ENCODE results near the gene SVEP1. TPM values are rescaled to one million over a fixed set of nuclear protein-coding genes. Genes with fewer than 3 reads are reported as not detected.

SVEP1 gene
- total RNA-seq, 1 donor from 2014 or later = 7.9 TPM

GRCh38 chr9:110590816-110591215, 11.3 kb upstream of the SVEP1 start:
- Mint-ChIP-seq H3K4me1 (ENCODE audit: unreplicated experiment) (peaks cover 11% of the 10 kb centered on the region), H3K27me3 (no peaks in the 10 kb centered on the region), H3K9me3 (peaks cover 4% of the 10 kb centered on the region), H3K36me3 (no peaks in the 10 kb centered on the region), H3K4me3 (no peak overlapping the region), H3K27ac (peak overlapping the region; percentile 80)
- TF ChIP-seq, protein P1, sequence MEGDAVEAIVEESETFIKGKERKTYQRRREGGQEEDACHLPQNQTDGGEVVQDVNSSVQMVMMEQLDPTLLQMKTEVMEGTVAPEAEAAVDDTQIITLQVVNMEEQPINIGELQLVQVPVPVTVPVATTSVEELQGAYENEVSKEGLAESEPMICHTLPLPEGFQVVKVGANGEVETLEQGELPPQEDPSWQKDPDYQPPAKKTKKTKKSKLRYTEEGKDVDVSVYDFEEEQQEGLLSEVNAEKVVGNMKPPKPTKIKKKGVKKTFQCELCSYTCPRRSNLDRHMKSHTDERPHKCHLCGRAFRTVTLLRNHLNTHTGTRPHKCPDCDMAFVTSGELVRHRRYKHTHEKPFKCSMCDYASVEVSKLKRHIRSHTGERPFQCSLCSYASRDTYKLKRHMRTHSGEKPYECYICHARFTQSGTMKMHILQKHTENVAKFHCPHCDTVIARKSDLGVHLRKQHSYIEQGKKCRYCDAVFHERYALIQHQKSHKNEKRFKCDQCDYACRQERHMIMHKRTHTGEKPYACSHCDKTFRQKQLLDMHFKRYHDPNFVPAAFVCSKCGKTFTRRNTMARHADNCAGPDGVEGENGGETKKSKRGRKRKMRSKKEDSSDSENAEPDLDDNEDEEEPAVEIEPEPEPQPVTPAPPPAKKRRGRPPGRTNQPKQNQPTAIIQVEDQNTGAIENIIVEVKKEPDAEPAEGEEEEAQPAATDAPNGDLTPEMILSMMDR (conservative IDR thresholded peaks at IDR 0.05) = no peak
- no peak for DNase-seq (ENCODE audit: extremely low spot score, unreplicated experiment)

DNA sequence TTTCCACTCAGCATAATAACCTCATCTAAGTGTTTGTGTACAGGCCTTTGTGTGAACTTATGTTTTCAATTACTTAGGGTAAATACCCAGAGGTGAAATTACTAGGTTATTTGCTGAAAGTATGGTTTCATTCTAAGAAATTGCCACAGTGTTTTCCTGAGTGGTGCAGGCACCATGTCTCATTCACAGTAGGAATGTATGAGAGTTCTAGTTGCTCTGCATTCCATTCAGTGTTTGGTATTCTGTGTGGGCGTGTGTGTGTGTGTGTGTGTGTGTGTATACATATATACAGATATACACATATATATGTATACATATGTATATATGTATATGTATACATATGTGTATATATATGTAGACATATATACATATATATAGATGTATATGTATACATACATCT, 8.8 kb upstream of the SVEP1 start:
- DNase-seq (ENCODE audit: extremely low spot score, unreplicated experiment) = no peak
- Mint-ChIP-seq H3K4me1 (ENCODE audit: unreplicated experiment) (peaks cover 11% of the 10 kb centered on the region), H3K27me3 (peaks cover 16% of the 10 kb centered on the region)

GRCh38 chr9:110583237-110583636, 3.7 kb upstream of the SVEP1 start:
- H3K27me3 Mint-ChIP-seq = peaks cover 54% of the 10 kb centered on the region

More for the DNA sequence above, 8.8 kb upstream of the SVEP1 start:
- TF ChIP-seq, protein P1 (conservative IDR thresholded peaks at IDR 0.05) = no peak
- peak overlapping the region; percentile 55 for H3K27ac Mint-ChIP-seq
- H3K4me3 Mint-ChIP-seq = no peak overlapping the region
- H3K36me3 Mint-ChIP-seq = no peaks in the 10 kb centered on the region
- peaks cover 11% of the 10 kb centered on the region for H3K9me3 Mint-ChIP-seq

DNA sequence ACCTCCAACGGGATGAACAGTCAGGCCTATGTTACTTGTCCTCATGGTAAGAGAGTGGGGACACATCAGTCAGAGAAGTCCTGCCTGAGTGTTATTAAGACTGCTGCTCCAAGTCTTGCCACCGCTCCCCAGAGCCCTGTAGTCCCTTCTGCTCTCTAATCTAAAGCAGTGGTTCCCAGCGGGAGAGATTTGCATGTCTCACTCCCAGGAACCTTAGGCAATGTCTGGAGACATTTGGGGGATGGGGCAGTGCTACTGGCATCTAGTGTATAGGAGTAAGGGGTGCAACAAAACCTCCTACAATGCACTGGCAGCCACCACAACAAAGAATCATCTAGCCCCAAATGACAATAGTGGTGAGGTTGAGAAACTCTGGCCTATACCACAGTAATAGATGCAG, 2.6 kb upstream of the SVEP1 start:
- Mint-ChIP-seq H3K4me3 (no peak overlapping the region), H3K9me3 (peaks cover 8% of the 10 kb centered on the region), H3K4me1 (ENCODE audit: unreplicated experiment) (peaks cover 15% of the 10 kb centered on the region), H3K27ac (no peak overlapping the region), H3K27me3 (peaks cover 65% of the 10 kb centered on the region), H3K36me3 (peaks cover 4% of the 10 kb centered on the region)
- DNase-seq (ENCODE audit: extremely low spot score, unreplicated experiment) = no peak
- TF ChIP-seq, protein P1 (conservative IDR thresholded peaks at IDR 0.05) = no peak

More at GRCh38 chr9:110583237-110583636, 3.7 kb upstream of the SVEP1 start:
- no peak for DNase-seq (ENCODE audit: extremely low spot score, unreplicated experiment)
- peaks cover 15% of the 10 kb centered on the region for H3K4me1 Mint-ChIP-seq (ENCODE audit: unreplicated experiment)
- no peak overlapping the region for H3K4me3 Mint-ChIP-seq
- no peaks in the 10 kb centered on the region for H3K36me3 Mint-ChIP-seq
- TF ChIP-seq, protein P1 (conservative IDR thresholded peaks at IDR 0.05) = no peak
- no peak overlapping the region for H3K27ac Mint-ChIP-seq
- peaks cover 11% of the 10 kb centered on the region for H3K9me3 Mint-ChIP-seq

DNA sequence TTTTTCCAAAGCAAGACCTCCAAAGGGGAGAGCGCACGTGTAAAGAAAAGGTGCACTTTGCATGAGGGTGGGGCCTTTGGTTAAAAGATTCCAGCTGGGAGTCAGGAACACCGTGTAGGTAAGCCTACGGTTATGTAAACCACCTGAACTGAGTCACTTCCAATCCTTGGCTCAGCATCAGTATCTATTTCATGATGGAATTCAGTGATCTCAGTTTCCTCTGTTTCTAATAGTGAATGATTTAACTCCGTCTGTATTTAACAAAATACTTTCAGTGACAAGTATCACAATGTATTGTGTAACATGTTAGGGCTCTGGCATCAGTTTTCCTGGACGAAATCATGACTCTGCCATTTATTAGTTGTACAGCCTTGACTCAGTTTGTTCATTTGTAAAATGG, 1.3 kb upstream of the SVEP1 start:
- no peak overlapping the region for H3K27ac Mint-ChIP-seq
- H3K36me3 Mint-ChIP-seq = peaks cover 4% of the 10 kb centered on the region
- DNase-seq (ENCODE audit: extremely low spot score, unreplicated experiment) = no peak
- peaks cover 16% of the 10 kb centered on the region for H3K4me1 Mint-ChIP-seq (ENCODE audit: unreplicated experiment)
- TF ChIP-seq, protein P1 (conservative IDR thresholded peaks at IDR 0.05) = no peak
- peaks cover 7% of the 10 kb centered on the region for H3K9me3 Mint-ChIP-seq
- H3K27me3 Mint-ChIP-seq = peaks cover 70% of the 10 kb centered on the region
- peak overlapping the region; percentile 53 for H3K4me3 Mint-ChIP-seq

- peaks cover 68% of the 10 kb centered on the region for H3K27me3 Mint-ChIP-seq
- DNase-seq (ENCODE audit: extremely low spot score, unreplicated experiment) = no peak
- peak overlapping the region; percentile 94 for H3K4me3 Mint-ChIP-seq
- TF ChIP-seq, protein P1 (conservative IDR thresholded peaks at IDR 0.05) = no peak
- H3K36me3 Mint-ChIP-seq = peaks cover 4% of the 10 kb centered on the region
- H3K9me3 Mint-ChIP-seq = no peaks in the 10 kb centered on the region
- peaks cover 23% of the 10 kb centered on the region for H3K4me1 Mint-ChIP-seq (ENCODE audit: unreplicated experiment)
- peak overlapping the region; percentile 81 for H3K27ac Mint-ChIP-seq
Measured at GRCh38 chr9:110579862-110580219, 300 bp upstream of the SVEP1 start.

Data from type B pancreatic cell (in vitro differentiated cells).